WTC11 (cell line): Measurements from ENCODE around the gene ANTXR2. TPM values are rescaled to one million over a fixed set of nuclear protein-coding genes. Genes with fewer than 3 reads are reported as not detected.

Experiments
- ATAC-seq: fragments of 200-7000 bp; cut with Tn5 transposase; 2 replicates; pipeline ENCODE4 v1.10.0; 2021; ENCODE audit warnings: mild to moderate bottlenecking, moderate library complexity
- CTCF ChIA-PET: fragments of 300-600 bp; sonication (Branson Sonifier 250); formaldehyde crosslinking; loops from one replicate; lab custom pipeline; 2021; ENCODE audit warnings: antibody characterized with exemption; lab: Charles Lee
- POLR2A ChIA-PET: fragments of 350-600 bp; sonication (Branson Sonifier 250); formaldehyde crosslinking; loops from one replicate; lab custom pipeline; 2021; ENCODE audit warnings: antibody characterized with exemption; lab: Charles Lee
- DNase-seq: peaks from one replicate; pipeline ENCODE4 v3.0.0; 2021; ENCODE audit warnings: low spot score
- H3K27ac Mint-ChIP-seq: 2 replicates; pipeline ENCODE4 v1.8.0; 2021; ENCODE audit warnings: mixed read lengths
- H3K27me3 Mint-ChIP-seq: 2 replicates; pipeline ENCODE4 v1.8.0; 2021; ENCODE audit warnings: low read depth, mild to moderate bottlenecking, moderate library complexity, mixed read lengths
- H3K36me3 Mint-ChIP-seq: 2 replicates; pipeline ENCODE4 v1.8.0; 2021; ENCODE audit warnings: mixed read lengths
- H3K4me1 Mint-ChIP-seq: 2 replicates; pipeline ENCODE4 v1.8.0; 2022; ENCODE audit warnings: mixed read lengths
- H3K4me3 Mint-ChIP-seq: 2 replicates; pipeline ENCODE4 v1.8.0; 2021; ENCODE audit warnings: mild to moderate bottlenecking, moderate library complexity, mixed read lengths
- H3K9me3 Mint-ChIP-seq: 2 replicates; pipeline ENCODE4 v1.8.0; 2021; ENCODE audit warnings: mixed read lengths
- AFF4 ChIP-seq: sonication (generic); formaldehyde crosslinking; IDR thresholded peaks from 2 replicates; pipeline ENCODE4 v1.8.1; 2023; ENCODE audit warnings: mild to moderate bottlenecking, missing genetic modification reagents, borderline replicate concordance
- CTCF ChIP-seq: fragments of 200-600 bp; IDR thresholded peaks from 2 replicates; pipeline ENCODE4 v1.8.0; 2022; ENCODE audit warnings: antibody characterized with exemption
- HMGXB4 ChIP-seq: sonication (generic); formaldehyde crosslinking; IDR thresholded peaks from 2 replicates; pipeline ENCODE4 v1.8.1; 2023; ENCODE audit warnings: mild to moderate bottlenecking, moderate library complexity, missing genetic modification reagents
- IRF1 ChIP-seq: sonication (generic); formaldehyde crosslinking; IDR thresholded peaks from 2 replicates; pipeline ENCODE4 v1.8.0; 2023; ENCODE audit warnings: missing genetic modification reagents
- NFATC4 ChIP-seq: fragments of 250-450 bp; sonication (Bioruptor Pico); IDR thresholded peaks from 2 replicates; pipeline ENCODE4 v1.9.0; 2021; ENCODE audit warnings: mild to moderate bottlenecking
- PREB ChIP-seq: sonication (generic); formaldehyde crosslinking; IDR thresholded peaks from 2 replicates; pipeline ENCODE4 v1.8.1; 2022; ENCODE audit warnings: mild to moderate bottlenecking, missing genetic modification reagents, moderate library complexity, borderline replicate concordance
- RELA ChIP-seq: sonication (generic); formaldehyde crosslinking; IDR thresholded peaks from 2 replicates; pipeline ENCODE4 v1.8.1; 2022; ENCODE audit warnings: missing genetic modification reagents, mild to moderate bottlenecking, borderline replicate concordance
- SOX15 ChIP-seq: fragments of 250-450 bp; sonication (Bioruptor Pico); IDR thresholded peaks from 2 replicates; pipeline ENCODE4 v1.9.0; 2021; ENCODE audit warnings: mild to moderate bottlenecking
- TCF7 ChIP-seq: sonication (generic); formaldehyde crosslinking; IDR thresholded peaks from 2 replicates; pipeline ENCODE4 v1.8.0; 2022; ENCODE audit warnings: mild to moderate bottlenecking, low read depth, missing genetic modification reagents, moderate library complexity
- ZNF219 ChIP-seq: sonication (generic); formaldehyde crosslinking; IDR thresholded peaks from 2 replicates; pipeline ENCODE4 v1.8.0; 2023; ENCODE audit warnings: missing genetic modification reagents, mild to moderate bottlenecking, borderline replicate concordance
- ZNF532 ChIP-seq: fragments of 250-450 bp; sonication (Bioruptor Pico); IDR thresholded peaks from 2 replicates; pipeline ENCODE4 v1.9.0; 2021; ENCODE audit warnings: mild to moderate bottlenecking, borderline replicate concordance
- total RNA-seq: library from RNA; stranded (reverse); gene quantifications from 3 replicates; pipeline ENCODE4 v1.2.3, GENCODE V29; 2021

Gene ANTXR2
- total RNA-seq, 1 experiment from 2014 or later = 9.9 TPM

- no peak overlapping the region for H3K27ac Mint-ChIP-seq
- ChIA-PET CTCF (no interaction called here), POLR2A (no interaction called here)
- no peak for TF ChIP-seq TCF7 (CRISPR knock-in tag)
- no peak for TF ChIP-seq ZNF219
- no peak for TF ChIP-seq HMGXB4
- TF ChIP-seq, all 79 proteins: peak for 0
- Mint-ChIP-seq H3K27me3 (peaks cover 14% of the 10 kb centered on the region), H3K4me1 (peaks cover 3% of the 10 kb centered on the region; the same call in 1 of the 2 replicates), H3K36me3 (peaks cover 3% of the 10 kb centered on the region; the same call in 1 of the 2 replicates), H3K4me3 (no peak overlapping the region), H3K9me3 (peaks cover 17% of the 10 kb centered on the region)
- DNase-seq (no peak), ATAC-seq (no peak)
Observed at GRCh38 chr4:80079255-80079923, 6.4 kb upstream of the ANTXR2 start.

GRCh38 chr4:80078346-80079092 is 5.5 kb upstream of the ANTXR2 start:
- H3K27ac Mint-ChIP-seq = no peak overlapping the region
- CTCF ChIA-PET = no interaction called here

More at GRCh38 chr4:80078346-80079092, 5.5 kb upstream of the ANTXR2 start:
- no peak overlapping the region for H3K4me3 Mint-ChIP-seq
- no peak for TF ChIP-seq ZNF532 (CRISPR knock-in tag)
- TF ChIP-seq RELA = no peak
- TF ChIP-seq PREB = no peak
- no peak for TF ChIP-seq SOX15
- no peak for TF ChIP-seq NFATC4
- TF ChIP-seq IRF1 = no peak
- no peak for TF ChIP-seq CTCF
- TF ChIP-seq AFF4 (CRISPR knock-in tag) = no peak
- peaks cover 6% of the 10 kb centered on the region; the same call in 1 of the 2 replicates for H3K36me3 Mint-ChIP-seq
- ATAC-seq (no peak), DNase-seq (no peak)
- peaks cover 21% of the 10 kb centered on the region for H3K27me3 Mint-ChIP-seq
- POLR2A ChIA-PET = no interaction called here
- H3K4me1 Mint-ChIP-seq = peaks cover 10% of the 10 kb centered on the region
- H3K9me3 Mint-ChIP-seq = peaks cover 20% of the 10 kb centered on the region
